ENCODE data around the gene SLC2A13. TPM values are rescaled to one million over a fixed set of nuclear protein-coding genes. Genes with fewer than 3 reads are reported as not detected.

Gene SLC2A13
- total RNA-seq, 4 donors from 2014 or later, result 9.1 to 63.4 (median 33.1) TPM

- TF ChIP-seq POLR2A (IDR thresholded peaks at IDR 0.05), result no peak
- TF ChIP-seq, protein P1, sequence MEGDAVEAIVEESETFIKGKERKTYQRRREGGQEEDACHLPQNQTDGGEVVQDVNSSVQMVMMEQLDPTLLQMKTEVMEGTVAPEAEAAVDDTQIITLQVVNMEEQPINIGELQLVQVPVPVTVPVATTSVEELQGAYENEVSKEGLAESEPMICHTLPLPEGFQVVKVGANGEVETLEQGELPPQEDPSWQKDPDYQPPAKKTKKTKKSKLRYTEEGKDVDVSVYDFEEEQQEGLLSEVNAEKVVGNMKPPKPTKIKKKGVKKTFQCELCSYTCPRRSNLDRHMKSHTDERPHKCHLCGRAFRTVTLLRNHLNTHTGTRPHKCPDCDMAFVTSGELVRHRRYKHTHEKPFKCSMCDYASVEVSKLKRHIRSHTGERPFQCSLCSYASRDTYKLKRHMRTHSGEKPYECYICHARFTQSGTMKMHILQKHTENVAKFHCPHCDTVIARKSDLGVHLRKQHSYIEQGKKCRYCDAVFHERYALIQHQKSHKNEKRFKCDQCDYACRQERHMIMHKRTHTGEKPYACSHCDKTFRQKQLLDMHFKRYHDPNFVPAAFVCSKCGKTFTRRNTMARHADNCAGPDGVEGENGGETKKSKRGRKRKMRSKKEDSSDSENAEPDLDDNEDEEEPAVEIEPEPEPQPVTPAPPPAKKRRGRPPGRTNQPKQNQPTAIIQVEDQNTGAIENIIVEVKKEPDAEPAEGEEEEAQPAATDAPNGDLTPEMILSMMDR (IDR thresholded peaks at IDR 0.05), result no peak
- H3K27me3 ChIP-seq, result no peaks in the 10 kb centered on the region
- no peak overlapping the region for H3K4me3 ChIP-seq
- no peaks in the 10 kb centered on the region for H3K9me3 ChIP-seq
- no peak overlapping the region for H3K27ac ChIP-seq
- no peak for DNase-seq
- H3K4me1 ChIP-seq, result no peaks in the 10 kb centered on the region
- no peaks in the 10 kb centered on the region for H3K36me3 ChIP-seq
Observed at GRCh38 chr12:39959467-39959866, 146.4 kb downstream of the SLC2A13 start.

GRCh38 chr12:39959031-39959430, 146.8 kb downstream of the SLC2A13 start:
- no peak for TF ChIP-seq POLR2A (IDR thresholded peaks at IDR 0.05)
- TF ChIP-seq, protein P1 (IDR thresholded peaks at IDR 0.05), result no peak
- Histone ChIP-seq H3K36me3 (no peaks in the 10 kb centered on the region), H3K9me3 (no peaks in the 10 kb centered on the region), H3K4me1 (no peaks in the 10 kb centered on the region), H3K27ac (no peak overlapping the region), H3K27me3 (no peaks in the 10 kb centered on the region), H3K4me3 (no peak overlapping the region)
- DNase-seq, result no peak

DNA sequence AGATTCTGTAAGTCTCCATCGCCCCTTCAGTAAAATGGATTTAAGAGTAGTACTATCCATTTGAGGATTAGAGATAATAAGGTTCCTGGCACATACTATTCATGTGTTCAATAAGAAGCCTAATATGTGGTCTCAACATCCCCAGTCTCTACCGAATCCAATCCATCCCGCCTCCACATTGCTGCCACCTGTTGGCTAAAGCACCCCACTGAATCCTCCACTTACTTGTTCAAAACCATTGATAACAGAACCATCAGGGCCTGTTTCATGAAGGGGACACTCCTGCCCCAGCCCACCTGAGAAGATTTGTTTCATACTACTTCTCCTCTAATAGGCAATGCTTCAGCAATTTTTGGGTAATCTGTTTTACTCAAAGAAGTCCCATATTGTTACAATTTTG, 147.5 kb downstream of the SLC2A13 start:
- H3K36me3 ChIP-seq, result no peaks in the 10 kb centered on the region
- no peaks in the 10 kb centered on the region for H3K4me1 ChIP-seq
- H3K9me3 ChIP-seq, result no peaks in the 10 kb centered on the region
- no peak overlapping the region for H3K27ac ChIP-seq
- no peaks in the 10 kb centered on the region for H3K27me3 ChIP-seq
- H3K4me3 ChIP-seq, result no peak overlapping the region
- no peak for DNase-seq
- TF ChIP-seq, protein P1 (IDR thresholded peaks at IDR 0.05), result no peak
- TF ChIP-seq POLR2A (IDR thresholded peaks at IDR 0.05), result no peak

- DNase-seq, result no peak
- no peak for TF ChIP-seq POLR2A (IDR thresholded peaks at IDR 0.05)
- TF ChIP-seq, protein P1 (IDR thresholded peaks at IDR 0.05), result no peak
- Histone ChIP-seq H3K4me1 (no peaks in the 10 kb centered on the region), H3K9me3 (no peaks in the 10 kb centered on the region), H3K27me3 (no peaks in the 10 kb centered on the region), H3K36me3 (no peaks in the 10 kb centered on the region), H3K27ac (no peak overlapping the region), H3K4me3 (no peak overlapping the region)
Observed at GRCh38 chr12:39956725-39957124, 149.2 kb downstream of the SLC2A13 start.

- Histone ChIP-seq H3K27me3 (no peaks in the 10 kb centered on the region), H3K4me3 (no peak overlapping the region), H3K36me3 (no peaks in the 10 kb centered on the region), H3K27ac (no peak overlapping the region), H3K4me1 (no peaks in the 10 kb centered on the region), H3K9me3 (no peaks in the 10 kb centered on the region)
- no peak for DNase-seq
- TF ChIP-seq, protein P1 (IDR thresholded peaks at IDR 0.05), result no peak
- no peak for TF ChIP-seq POLR2A (IDR thresholded peaks at IDR 0.05)
Observed at GRCh38 chr12:39946361-39947280, 159.3 kb downstream of the SLC2A13 start.
